SK-N-SH treated with all-trans-retinoic acid at 6 μM for 48 hours (cell line): Measurements from ENCODE around the gene PSRC1.

ENCODE experiments used
- ATAC-seq: fragments of 200-7000 bp; cut with Tn5 transposase; 3 replicates; pipeline ENCODE4 v1.9.1; 2020; ENCODE audit warnings: mild to moderate bottlenecking, moderate library complexity
- ARNTL ChIP-seq: fragments of 450-650 bp; formaldehyde crosslinking; IDR thresholded peaks from 2 replicates; pipeline ENCODE4 v1.5.0; 2020; ENCODE audit warnings: low read depth, mild to moderate bottlenecking, moderate library complexity, borderline replicate concordance
- CSDC2 ChIP-seq: fragments of 250-450 bp; sonication (Bioruptor Pico); IDR thresholded peaks from 2 replicates; pipeline ENCODE4 v1.5.0; 2020; ENCODE audit warnings: mild to moderate bottlenecking, moderate library complexity
- ISL1 ChIP-seq: fragments of 250-450 bp; sonication (Bioruptor Pico); IDR thresholded peaks from 2 replicates; pipeline ENCODE4 v2.1.2; 2022; ENCODE audit warnings: mild to moderate bottlenecking, moderate library complexity
- PPARA ChIP-seq: fragments of 250-450 bp; sonication (Bioruptor Pico); IDR thresholded peaks from 2 replicates; pipeline ENCODE4 v1.5.0; 2020; ENCODE audit warnings: mild to moderate bottlenecking, borderline replicate concordance
- RARB ChIP-seq: fragments of 250-450 bp; sonication (Bioruptor Pico); IDR thresholded peaks from 2 replicates; pipeline ENCODE4 v1.8.0; 2021; ENCODE audit warnings: mild to moderate bottlenecking, moderate library complexity
- SNAI2 ChIP-seq: fragments of 250-450 bp; sonication (Bioruptor Pico); IDR thresholded peaks from 2 replicates; pipeline ENCODE4 v1.5.0; 2020; ENCODE audit warnings: mild to moderate bottlenecking, moderate library complexity
- TCF4 ChIP-seq: fragments of 250-450 bp; sonication (Bioruptor Pico); IDR thresholded peaks from 2 replicates; pipeline ENCODE4 v1.8.0; 2021; ENCODE audit warnings: mild to moderate bottlenecking, moderate library complexity, borderline replicate concordance
- TOX ChIP-seq: fragments of 250-450 bp; sonication (Bioruptor Pico); IDR thresholded peaks from 2 replicates; pipeline ENCODE4 v1.8.0; 2021; ENCODE audit warnings: mild to moderate bottlenecking, moderate library complexity, borderline replicate concordance
- ZC3H10 ChIP-seq: fragments of 250-450 bp; sonication (Bioruptor Pico); IDR thresholded peaks from 2 replicates; pipeline ENCODE4 v1.5.1; 2021; ENCODE audit warnings: mild to moderate bottlenecking, moderate library complexity
- ZFP3 ChIP-seq: fragments of 250-450 bp; sonication (Bioruptor Pico); IDR thresholded peaks from 2 replicates; pipeline ENCODE4 v1.5.0; 2020; ENCODE audit warnings: mild to moderate bottlenecking, moderate library complexity
- ZFP30 ChIP-seq: fragments of 450-650 bp; formaldehyde crosslinking; IDR thresholded peaks from 2 replicates; pipeline ENCODE4 v1.5.0; 2022; ENCODE audit warnings: mild to moderate bottlenecking, moderate library complexity
- ZNF565 ChIP-seq: fragments of 450-650 bp; formaldehyde crosslinking; conservative IDR thresholded peaks from 2 replicates; pipeline ENCODE4 v1.5.0; 2020; ENCODE audit warnings: low read depth, mild to moderate bottlenecking, moderate library complexity
- ZNF70 ChIP-seq: fragments of 450-650 bp; formaldehyde crosslinking; IDR thresholded peaks from 2 replicates; pipeline ENCODE4 v1.5.0; 2020; ENCODE audit warnings: mild to moderate bottlenecking, moderate library complexity
- ZNF8 ChIP-seq: fragments of 450-650 bp; formaldehyde crosslinking; IDR thresholded peaks from 2 replicates; pipeline ENCODE4 v1.5.0; 2020; ENCODE audit warnings: mild to moderate bottlenecking, moderate library complexity
- TF ChIP-seq, protein P1 (sequence below): fragments of 250-450 bp; sonication (Bioruptor Pico); IDR thresholded peaks from 2 replicates; pipeline ENCODE4 v1.5.0; 2020; ENCODE audit warnings: mild to moderate bottlenecking, moderate library complexity
- TF ChIP-seq, protein P2 (sequence below): fragments of 250-450 bp; sonication (Bioruptor Pico); IDR thresholded peaks from 2 replicates; pipeline ENCODE4 v1.5.1; 2020; ENCODE audit warnings: low read depth, mild to moderate bottlenecking, moderate library complexity
- TF ChIP-seq, protein P3 (sequence below): fragments of 250-450 bp; sonication (Bioruptor Pico); IDR thresholded peaks from 2 replicates; pipeline ENCODE4 v1.5.1; 2021; ENCODE audit warnings: mild to moderate bottlenecking, moderate library complexity
- TF ChIP-seq, protein P4 (sequence below): fragments of 250-450 bp; sonication (Bioruptor Pico); IDR thresholded peaks from 2 replicates; pipeline ENCODE4 v1.8.0; 2020; ENCODE audit warnings: mild to moderate bottlenecking, moderate library complexity, borderline replicate concordance
- TF ChIP-seq, protein P5 (sequence below): fragments of 250-450 bp; sonication (Bioruptor Pico); IDR thresholded peaks from 2 replicates; pipeline ENCODE4 v1.8.0; 2021; ENCODE audit warnings: low read depth, mild to moderate bottlenecking, moderate library complexity, borderline replicate concordance

The PSRC1 gene

DNA sequence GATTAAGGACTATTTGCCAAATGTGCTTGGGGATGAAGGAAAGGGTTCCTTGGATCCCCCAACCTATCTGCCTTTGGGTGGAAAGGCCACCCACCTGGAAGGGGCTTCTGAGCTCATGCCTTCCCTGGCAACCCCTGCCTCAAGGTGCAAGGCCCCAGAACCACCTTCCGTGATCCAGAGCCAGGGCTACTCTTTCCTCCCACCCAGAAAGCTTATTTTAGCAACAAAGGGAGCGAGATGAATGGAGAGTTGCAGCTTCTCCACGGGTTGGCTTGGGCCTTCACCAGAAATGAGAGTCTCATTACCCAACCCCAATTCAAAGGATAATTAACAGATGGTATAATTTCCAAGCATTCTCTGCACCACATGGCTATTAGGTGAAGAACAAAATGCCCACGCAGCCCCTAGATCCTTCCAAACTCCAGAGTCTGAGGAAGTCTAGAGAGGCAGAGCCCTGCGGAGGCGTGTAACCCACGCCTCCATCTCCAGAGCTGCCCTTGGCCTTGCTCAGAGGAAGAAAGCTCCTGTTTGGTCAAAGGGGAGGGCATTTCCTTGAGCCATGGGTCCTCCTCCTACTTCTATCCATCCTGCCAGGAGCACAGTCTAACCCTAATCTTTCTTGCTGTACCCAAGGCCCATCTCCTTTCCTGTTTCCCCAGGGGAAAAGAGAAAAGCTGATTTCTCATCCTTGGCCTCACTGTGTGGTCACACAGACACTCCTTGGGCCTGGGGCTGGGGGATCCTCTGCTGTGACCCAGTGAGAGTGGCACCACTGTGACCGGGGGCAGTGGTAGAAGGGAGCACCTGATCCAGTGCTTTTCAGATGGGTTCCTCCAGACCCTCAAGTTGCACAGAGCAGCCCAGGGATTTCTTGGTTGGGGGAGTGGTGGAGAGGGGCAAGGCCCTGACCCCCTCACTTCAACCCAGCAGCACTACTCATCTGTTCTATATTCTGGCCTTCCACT is 35.3 kb downstream of the PSRC1 start:
- no peak for ATAC-seq

DNA sequence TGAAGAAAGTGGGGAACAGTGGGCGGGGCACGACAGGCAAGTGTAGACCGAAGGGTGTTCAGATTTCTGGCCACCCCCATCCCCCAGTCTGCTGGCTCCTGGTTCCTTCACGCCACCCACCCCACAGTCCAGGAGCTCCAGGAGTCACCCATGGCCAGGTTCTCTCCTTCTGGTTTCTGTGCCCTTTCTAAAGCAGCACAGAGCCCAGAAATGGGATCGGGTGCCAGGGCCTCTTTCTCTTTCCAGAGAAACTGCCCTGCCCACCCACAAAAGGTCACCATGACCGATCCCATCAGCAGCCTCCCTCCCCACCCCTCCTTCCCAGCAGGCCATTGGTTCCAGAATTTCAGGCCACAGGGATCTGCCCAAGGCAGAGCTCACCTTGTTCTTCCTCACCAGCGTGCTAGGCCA is 36.8 kb downstream of the PSRC1 start:
- TF ChIP-seq, protein P1, sequence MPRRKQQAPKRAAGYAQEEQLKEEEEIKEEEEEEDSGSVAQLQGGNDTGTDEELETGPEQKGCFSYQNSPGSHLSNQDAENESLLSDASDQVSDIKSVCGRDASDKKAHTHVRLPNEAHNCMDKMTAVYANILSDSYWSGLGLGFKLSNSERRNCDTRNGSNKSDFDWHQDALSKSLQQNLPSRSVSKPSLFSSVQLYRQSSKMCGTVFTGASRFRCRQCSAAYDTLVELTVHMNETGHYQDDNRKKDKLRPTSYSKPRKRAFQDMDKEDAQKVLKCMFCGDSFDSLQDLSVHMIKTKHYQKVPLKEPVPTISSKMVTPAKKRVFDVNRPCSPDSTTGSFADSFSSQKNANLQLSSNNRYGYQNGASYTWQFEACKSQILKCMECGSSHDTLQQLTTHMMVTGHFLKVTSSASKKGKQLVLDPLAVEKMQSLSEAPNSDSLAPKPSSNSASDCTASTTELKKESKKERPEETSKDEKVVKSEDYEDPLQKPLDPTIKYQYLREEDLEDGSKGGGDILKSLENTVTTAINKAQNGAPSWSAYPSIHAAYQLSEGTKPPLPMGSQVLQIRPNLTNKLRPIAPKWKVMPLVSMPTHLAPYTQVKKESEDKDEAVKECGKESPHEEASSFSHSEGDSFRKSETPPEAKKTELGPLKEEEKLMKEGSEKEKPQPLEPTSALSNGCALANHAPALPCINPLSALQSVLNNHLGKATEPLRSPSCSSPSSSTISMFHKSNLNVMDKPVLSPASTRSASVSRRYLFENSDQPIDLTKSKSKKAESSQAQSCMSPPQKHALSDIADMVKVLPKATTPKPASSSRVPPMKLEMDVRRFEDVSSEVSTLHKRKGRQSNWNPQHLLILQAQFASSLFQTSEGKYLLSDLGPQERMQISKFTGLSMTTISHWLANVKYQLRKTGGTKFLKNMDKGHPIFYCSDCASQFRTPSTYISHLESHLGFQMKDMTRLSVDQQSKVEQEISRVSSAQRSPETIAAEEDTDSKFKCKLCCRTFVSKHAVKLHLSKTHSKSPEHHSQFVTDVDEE (CRISPR knock-in tag) = no peak
- TF ChIP-seq, protein P2, sequence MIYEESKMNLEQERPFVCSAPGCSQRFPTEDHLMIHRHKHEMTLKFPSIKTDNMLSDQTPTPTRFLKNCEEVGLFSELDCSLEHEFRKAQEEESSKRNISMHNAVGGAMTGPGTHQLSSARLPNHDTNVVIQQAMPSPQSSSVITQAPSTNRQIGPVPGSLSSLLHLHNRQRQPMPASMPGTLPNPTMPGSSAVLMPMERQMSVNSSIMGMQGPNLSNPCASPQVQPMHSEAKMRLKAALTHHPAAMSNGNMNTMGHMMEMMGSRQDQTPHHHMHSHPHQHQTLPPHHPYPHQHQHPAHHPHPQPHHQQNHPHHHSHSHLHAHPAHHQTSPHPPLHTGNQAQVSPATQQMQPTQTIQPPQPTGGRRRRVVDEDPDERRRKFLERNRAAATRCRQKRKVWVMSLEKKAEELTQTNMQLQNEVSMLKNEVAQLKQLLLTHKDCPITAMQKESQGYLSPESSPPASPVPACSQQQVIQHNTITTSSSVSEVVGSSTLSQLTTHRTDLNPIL = no peak
- no peak for TF ChIP-seq ISL1 (CRISPR knock-in tag)
- TF ChIP-seq, protein P3, sequence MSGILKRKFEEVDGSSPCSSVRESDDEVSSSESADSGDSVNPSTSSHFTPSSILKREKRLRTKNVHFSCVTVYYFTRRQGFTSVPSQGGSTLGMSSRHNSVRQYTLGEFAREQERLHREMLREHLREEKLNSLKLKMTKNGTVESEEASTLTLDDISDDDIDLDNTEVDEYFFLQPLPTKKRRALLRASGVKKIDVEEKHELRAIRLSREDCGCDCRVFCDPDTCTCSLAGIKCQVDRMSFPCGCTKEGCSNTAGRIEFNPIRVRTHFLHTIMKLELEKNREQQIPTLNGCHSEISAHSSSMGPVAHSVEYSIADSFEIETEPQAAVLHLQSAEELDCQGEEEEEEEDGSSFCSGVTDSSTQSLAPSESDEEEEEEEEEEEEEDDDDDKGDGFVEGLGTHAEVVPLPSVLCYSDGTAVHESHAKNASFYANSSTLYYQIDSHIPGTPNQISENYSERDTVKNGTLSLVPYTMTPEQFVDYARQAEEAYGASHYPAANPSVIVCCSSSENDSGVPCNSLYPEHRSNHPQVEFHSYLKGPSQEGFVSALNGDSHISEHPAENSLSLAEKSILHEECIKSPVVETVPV (CRISPR knock-in tag) = no peak
- no peak for TF ChIP-seq ZC3H10 (CRISPR knock-in tag)
- no peak for TF ChIP-seq CSDC2
- TF ChIP-seq ZNF70 (CRISPR knock-in tag) = no peak
- TF ChIP-seq TCF4 (CRISPR knock-in tag) = no peak
- no peak for TF ChIP-seq ZFP30 (CRISPR knock-in tag)
- no peak for TF ChIP-seq ZFP3 (CRISPR knock-in tag)
- no peak for TF ChIP-seq SNAI2 (CRISPR knock-in tag)
- ATAC-seq = no peak

More for the DNA sequence above, 35.3 kb downstream of the PSRC1 start:
- TF ChIP-seq ARNTL (CRISPR knock-in tag) (no peak), CSDC2 (no peak), ZFP30 (CRISPR knock-in tag) (no peak), RARB (CRISPR knock-in tag) (no peak), PPARA (no peak), ZNF8 (CRISPR knock-in tag) (no peak), ZNF565 (CRISPR knock-in tag) (no peak), TOX (CRISPR knock-in tag) (no peak), TCF4 (CRISPR knock-in tag) (no peak)
- TF ChIP-seq, protein P1 (CRISPR knock-in tag) = no peak
- TF ChIP-seq, protein P2 = no peak
- TF ChIP-seq, protein P4, sequence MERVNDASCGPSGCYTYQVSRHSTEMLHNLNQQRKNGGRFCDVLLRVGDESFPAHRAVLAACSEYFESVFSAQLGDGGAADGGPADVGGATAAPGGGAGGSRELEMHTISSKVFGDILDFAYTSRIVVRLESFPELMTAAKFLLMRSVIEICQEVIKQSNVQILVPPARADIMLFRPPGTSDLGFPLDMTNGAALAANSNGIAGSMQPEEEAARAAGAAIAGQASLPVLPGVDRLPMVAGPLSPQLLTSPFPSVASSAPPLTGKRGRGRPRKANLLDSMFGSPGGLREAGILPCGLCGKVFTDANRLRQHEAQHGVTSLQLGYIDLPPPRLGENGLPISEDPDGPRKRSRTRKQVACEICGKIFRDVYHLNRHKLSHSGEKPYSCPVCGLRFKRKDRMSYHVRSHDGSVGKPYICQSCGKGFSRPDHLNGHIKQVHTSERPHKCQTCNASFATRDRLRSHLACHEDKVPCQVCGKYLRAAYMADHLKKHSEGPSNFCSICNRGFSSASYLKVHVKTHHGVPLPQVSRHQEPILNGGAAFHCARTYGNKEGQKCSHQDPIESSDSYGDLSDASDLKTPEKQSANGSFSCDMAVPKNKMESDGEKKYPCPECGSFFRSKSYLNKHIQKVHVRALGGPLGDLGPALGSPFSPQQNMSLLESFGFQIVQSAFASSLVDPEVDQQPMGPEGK (CRISPR knock-in tag) = no peak
- TF ChIP-seq, protein P5, sequence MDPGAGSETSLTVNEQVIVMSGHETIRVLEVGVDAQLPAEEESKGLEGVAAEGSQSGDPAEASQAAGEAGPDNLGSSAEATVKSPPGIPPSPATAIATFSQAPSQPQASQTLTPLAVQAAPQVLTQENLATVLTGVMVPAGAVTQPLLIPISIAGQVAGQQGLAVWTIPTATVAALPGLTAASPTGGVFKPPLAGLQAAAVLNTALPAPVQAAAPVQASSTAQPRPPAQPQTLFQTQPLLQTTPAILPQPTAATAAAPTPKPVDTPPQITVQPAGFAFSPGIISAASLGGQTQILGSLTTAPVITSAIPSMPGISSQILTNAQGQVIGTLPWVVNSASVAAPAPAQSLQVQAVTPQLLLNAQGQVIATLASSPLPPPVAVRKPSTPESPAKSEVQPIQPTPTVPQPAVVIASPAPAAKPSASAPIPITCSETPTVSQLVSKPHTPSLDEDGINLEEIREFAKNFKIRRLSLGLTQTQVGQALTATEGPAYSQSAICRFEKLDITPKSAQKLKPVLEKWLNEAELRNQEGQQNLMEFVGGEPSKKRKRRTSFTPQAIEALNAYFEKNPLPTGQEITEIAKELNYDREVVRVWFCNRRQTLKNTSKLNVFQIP (CRISPR knock-in tag) = no peak
- TF ChIP-seq, protein P3 (CRISPR knock-in tag) = no peak
